Nephron (organoid): Measurements from ENCODE around the gene FUZ.

ENCODE experiments used
- H3K27ac Mint-ChIP-seq, 3 experiments: 2 replicates each; pipeline ENCODE4 v1.8.0; 2020; ENCODE audit warnings: mixed read lengths in 3 of 3, mild to moderate bottlenecking in 2 of 3, moderate library complexity in 1 of 3
- H3K27me3 Mint-ChIP-seq: 2 replicates; pipeline ENCODE4 v1.8.0; 2021; ENCODE audit warnings: low read depth, mild to moderate bottlenecking, moderate library complexity, mixed read lengths
- H3K36me3 Mint-ChIP-seq: 2 replicates; pipeline ENCODE4 v1.8.0; 2020; ENCODE audit warnings: low read depth, mixed read lengths
- H3K4me1 Mint-ChIP-seq: 2 replicates; pipeline ENCODE4 v1.8.0; 2020; ENCODE audit warnings: mixed read lengths
- H3K4me3 Mint-ChIP-seq, 3 experiments: 2 replicates each; pipeline ENCODE4 v1.8.0; 2020; ENCODE audit warnings: mild to moderate bottlenecking in 3 of 3, mixed read lengths in 3 of 3, moderate library complexity in 2 of 3
- H3K9me3 Mint-ChIP-seq: 2 replicates; pipeline ENCODE4 v1.8.0; 2020; ENCODE audit warnings: mixed read lengths
- TF ChIP-seq, protein P1 (sequence below), 3 experiments: fragments of 200-600 bp; sonication (generic); IDR thresholded peaks; one replicate each; pipeline ENCODE4 v1.5.0; 2021; ENCODE audit warnings: antibody characterized with exemption in 3 of 3; ENCODE audit not compliant: unreplicated experiment in 3 of 3

Gene FUZ

DNA sequence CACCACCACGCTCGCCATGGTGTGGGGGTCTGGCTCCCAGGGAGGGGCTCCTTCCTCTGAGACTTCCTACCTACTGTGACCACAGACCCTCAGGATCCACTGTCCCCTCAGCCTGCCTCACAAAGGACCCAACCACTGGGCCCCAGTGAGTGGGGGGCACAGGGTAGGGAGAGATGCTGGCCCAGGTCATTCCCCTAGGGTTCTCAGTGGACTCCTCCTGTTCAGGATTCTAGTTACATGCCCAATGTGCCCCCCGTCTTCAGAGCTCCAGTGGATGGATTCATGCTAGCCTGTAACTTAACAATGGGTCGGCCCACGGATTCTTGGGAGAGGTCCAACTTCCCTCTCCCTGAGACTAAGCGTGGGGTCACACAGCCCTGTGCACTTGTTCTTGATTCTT, 49.9 kb downstream of the FUZ start, which contains the start of gene TSKS:
Gene TSKS (minus strand): TSS at position 77 of the 400 bp plus-strand sequence. CDS start 59 bp downstream, at position 18.
- no peaks in the 10 kb centered on the region for H3K27me3 Mint-ChIP-seq
- H3K9me3 Mint-ChIP-seq = peaks cover under 1% of the 10 kb centered on the region
- peak within 1 kb of the TSS; percentile 54 to 98 (median 93) for H3K27ac Mint-ChIP-seq
- peaks cover under 1% of the 10 kb centered on the region for H3K36me3 Mint-ChIP-seq
- TF ChIP-seq, protein P1, sequence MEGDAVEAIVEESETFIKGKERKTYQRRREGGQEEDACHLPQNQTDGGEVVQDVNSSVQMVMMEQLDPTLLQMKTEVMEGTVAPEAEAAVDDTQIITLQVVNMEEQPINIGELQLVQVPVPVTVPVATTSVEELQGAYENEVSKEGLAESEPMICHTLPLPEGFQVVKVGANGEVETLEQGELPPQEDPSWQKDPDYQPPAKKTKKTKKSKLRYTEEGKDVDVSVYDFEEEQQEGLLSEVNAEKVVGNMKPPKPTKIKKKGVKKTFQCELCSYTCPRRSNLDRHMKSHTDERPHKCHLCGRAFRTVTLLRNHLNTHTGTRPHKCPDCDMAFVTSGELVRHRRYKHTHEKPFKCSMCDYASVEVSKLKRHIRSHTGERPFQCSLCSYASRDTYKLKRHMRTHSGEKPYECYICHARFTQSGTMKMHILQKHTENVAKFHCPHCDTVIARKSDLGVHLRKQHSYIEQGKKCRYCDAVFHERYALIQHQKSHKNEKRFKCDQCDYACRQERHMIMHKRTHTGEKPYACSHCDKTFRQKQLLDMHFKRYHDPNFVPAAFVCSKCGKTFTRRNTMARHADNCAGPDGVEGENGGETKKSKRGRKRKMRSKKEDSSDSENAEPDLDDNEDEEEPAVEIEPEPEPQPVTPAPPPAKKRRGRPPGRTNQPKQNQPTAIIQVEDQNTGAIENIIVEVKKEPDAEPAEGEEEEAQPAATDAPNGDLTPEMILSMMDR (IDR thresholded peaks at IDR 0.05; ENCODE audit: unreplicated experiment in 3 of 3) = no peak
- H3K4me1 Mint-ChIP-seq = peaks cover 44% of the 10 kb centered on the region
- no peak within 1 kb of the TSS for H3K4me3 Mint-ChIP-seq

DNA sequence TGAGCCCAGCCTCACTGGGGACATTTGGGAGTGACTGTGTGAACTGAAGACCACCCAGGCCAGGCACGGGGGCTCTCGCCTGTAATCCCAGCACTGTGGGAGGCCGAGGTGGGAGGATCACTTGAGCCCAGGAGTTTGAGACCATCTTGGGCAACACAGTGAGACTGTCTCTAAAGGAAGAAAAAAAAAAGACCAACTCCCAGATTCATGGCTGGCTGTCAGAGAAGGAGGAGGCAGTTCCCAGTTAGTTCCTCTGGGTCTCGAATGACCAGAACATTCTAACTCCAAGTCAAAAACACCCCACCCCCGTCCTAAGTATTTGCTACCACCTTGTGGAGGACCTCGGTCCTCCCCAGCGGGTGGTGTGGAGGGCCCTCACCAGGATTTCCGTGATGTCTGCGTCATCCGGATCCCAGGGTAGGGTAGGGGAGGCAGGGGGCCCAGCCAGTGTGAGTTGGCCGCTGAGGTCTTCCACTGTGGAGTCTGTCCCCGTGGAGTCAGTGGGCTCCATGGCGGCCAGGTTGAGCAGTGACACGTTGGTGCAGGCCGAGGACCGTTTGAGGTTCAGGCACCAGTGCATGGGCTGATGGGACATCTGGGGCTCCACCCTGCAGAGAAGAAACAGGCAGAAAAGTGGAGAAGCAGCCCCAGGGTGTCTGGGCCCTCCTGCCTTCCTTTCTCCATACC, 51.3 kb downstream of the FUZ start:
- TF ChIP-seq, protein P1 (IDR thresholded peaks at IDR 0.05; ENCODE audit: unreplicated experiment in 3 of 3) = peak in 1 of 3 experiments; percentile 10
- peaks cover 36% of the 10 kb centered on the region for H3K4me1 Mint-ChIP-seq
- no peaks in the 10 kb centered on the region for H3K36me3 Mint-ChIP-seq
- peak overlapping the region; percentile 58 to 98 (median 93) for H3K27ac Mint-ChIP-seq
- H3K9me3 Mint-ChIP-seq = peaks cover 4% of the 10 kb centered on the region
- H3K27me3 Mint-ChIP-seq = peaks cover 4% of the 10 kb centered on the region
- peak overlapping the region in 1 of 3 experiments; percentile 8 for H3K4me3 Mint-ChIP-seq

DNA sequence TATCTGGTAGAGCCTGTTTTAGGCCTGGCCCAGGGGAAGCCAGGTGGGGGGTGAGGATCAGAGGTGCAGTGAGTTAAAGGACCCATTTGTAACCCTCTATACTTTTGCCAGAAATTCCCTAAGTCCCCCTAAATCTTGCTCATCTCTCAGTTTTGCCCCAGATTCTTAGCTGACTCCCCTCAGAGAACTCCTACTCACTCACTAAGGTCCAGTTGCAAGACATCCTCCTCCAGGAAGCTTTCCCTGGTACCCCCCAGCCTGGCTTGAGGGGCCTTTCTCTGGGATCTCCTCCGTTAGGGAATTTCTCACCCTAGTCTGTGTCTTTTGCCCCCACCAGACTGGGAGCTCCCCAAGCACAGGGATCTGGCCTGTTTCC, 51.9 kb downstream of the FUZ start:
- no peak overlapping the region for H3K4me3 Mint-ChIP-seq
- TF ChIP-seq, protein P1 (IDR thresholded peaks at IDR 0.05; ENCODE audit: unreplicated experiment in 3 of 3) = no peak
- H3K9me3 Mint-ChIP-seq = peaks cover 4% of the 10 kb centered on the region
- H3K27me3 Mint-ChIP-seq = peaks cover 4% of the 10 kb centered on the region
- H3K36me3 Mint-ChIP-seq = no peaks in the 10 kb centered on the region
- peaks cover 36% of the 10 kb centered on the region for H3K4me1 Mint-ChIP-seq
- H3K27ac Mint-ChIP-seq = peak overlapping the region; percentile 58 to 98 (median 93)

DNA sequence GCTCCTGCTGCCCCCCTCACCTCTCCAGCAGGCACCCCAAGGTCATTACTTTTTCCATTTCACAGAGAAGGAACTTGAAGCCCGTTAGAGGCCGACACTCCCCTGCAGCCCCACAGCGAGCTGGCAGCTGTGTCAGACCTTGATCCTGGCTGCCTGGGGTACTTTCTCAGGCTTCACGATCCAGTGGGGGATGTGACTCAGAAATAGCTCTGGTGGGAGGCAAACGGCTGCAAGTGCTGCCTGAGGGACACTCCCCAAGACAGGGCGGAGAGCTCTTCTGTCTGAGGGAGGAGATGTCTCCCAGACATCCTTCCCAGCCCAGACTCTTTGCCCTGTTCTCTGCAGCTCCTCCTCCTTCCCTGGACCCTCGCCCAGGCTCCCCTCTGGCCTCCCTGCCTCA, 54.8 kb downstream of the FUZ start:
- Mint-ChIP-seq H3K36me3 (no peaks in the 10 kb centered on the region), H3K27ac (peak overlapping the region; percentile 39 to 89 (median 77)), H3K9me3 (peaks cover 14% of the 10 kb centered on the region), H3K4me3 (no peak overlapping the region), H3K4me1 (peaks cover 21% of the 10 kb centered on the region), H3K27me3 (peaks cover 4% of the 10 kb centered on the region)
- TF ChIP-seq, protein P1 (IDR thresholded peaks at IDR 0.05; ENCODE audit: unreplicated experiment in 3 of 3) = no peak
